SK-N-SH (cell line): ENCODE measurements around the gene ZNF682. TPM values are rescaled to one million over a fixed set of nuclear protein-coding genes. Genes with fewer than 3 reads are reported as not detected.

ENCODE experiments used
- CTCF ChIA-PET: fragments of 300-600, 350-600 bp; formaldehyde crosslinking; extraction: SDS; loops from one replicate; lab custom pipeline; 2021; lab: Yijun Ruan, JAX
- POLR2A ChIA-PET: fragments of 350-600 bp; sonication (Branson Sonifier 250); formaldehyde crosslinking; extraction: SDS; loops from one replicate; lab custom pipeline; 2020; ENCODE audit warnings: antibody characterized with exemption, inconsistent platforms; lab: Yijun Ruan, JAX
- DNase-seq: peaks from one replicate; pipeline ENCODE4 v3.0.0; 2012
- H2AFZ ChIP-seq: fragments of 200-600 bp; sonication (generic); 2 replicates; pipeline ENCODE4 v1.8.1; 2016; ENCODE audit warnings: antibody characterized with exemption, mild to moderate bottlenecking, low read depth
- H3F3A ChIP-seq: fragments of 200-600 bp; sonication (generic); replicated peaks from 2 replicates; pipeline ENCODE3; 2016; ENCODE audit warnings: antibody characterized with exemption, mild to moderate bottlenecking; ENCODE audit not compliant: insufficient read depth
- H3K27ac ChIP-seq, 2 experiments: fragments of 200-500 bp in 1 of 2; fragments of 200-600 bp in 1 of 2; sonication (Bioruptor generic) in 1 of 2; sonication (generic), shearing (Covaris generic) in 1 of 2; 2 replicates each; pipeline versions ENCODE4 v1.5.1 to v1.6.1; 2014 to 2016; ENCODE audit warnings: low read depth in 2 of 2, inconsistent platforms in 1 of 2, low read length in 1 of 2, mild to moderate bottlenecking in 1 of 2, mixed read lengths in 1 of 2
- H3K27me3 ChIP-seq: fragments of 200-600 bp; sonication (generic), shearing (Covaris generic); 2 replicates; pipeline ENCODE4 v1.6.1; 2016; ENCODE audit warnings: mixed run types; ENCODE audit not compliant: insufficient read depth
- H3K36me3 ChIP-seq, 2 experiments: fragments of 200-500 bp in 1 of 2; fragments of 200-600 bp in 1 of 2; sonication (Bioruptor generic) in 1 of 2; sonication (generic) in 1 of 2; replicated peaks in 1 of 2; 2 replicates each; pipeline versions ENCODE3 to v1.5.1; 2014 to 2016; ENCODE audit warnings: low read length in 1 of 2, mild to moderate bottlenecking in 1 of 2; ENCODE audit not compliant: insufficient read depth in 2 of 2, control insufficient read depth in 1 of 2
- H3K4me1 ChIP-seq, 2 experiments: fragments of 200-500 bp in 1 of 2; fragments of 200-600 bp in 1 of 2; sonication (Bioruptor generic) in 1 of 2; sonication (generic), shearing (Covaris generic) in 1 of 2; 2 replicates each; pipeline versions ENCODE4 v1.5.1 to v1.6.1; 2014 to 2016; ENCODE audit warnings: low read depth in 1 of 2, low read length in 1 of 2, mixed run types in 1 of 2; ENCODE audit not compliant: insufficient read depth in 2 of 2, control insufficient read depth in 1 of 2
- H3K4me2 ChIP-seq: fragments of 200-600 bp; sonication (generic), shearing (Covaris generic); 2 replicates; pipeline ENCODE4 v1.6.1; 2017; ENCODE audit warnings: mixed run types
- H3K4me3 ChIP-seq, 2 experiments: fragments of 200-500 bp in 1 of 2; fragments of 200-600 bp in 1 of 2; sonication (Bioruptor generic) in 1 of 2; sonication (generic), shearing (Covaris generic) in 1 of 2; 2 replicates each; pipeline versions ENCODE4 v1.5.1 to v1.8.1; 2014 to 2016; ENCODE audit warnings: low read depth in 2 of 2, inconsistent platforms in 1 of 2, low read length in 1 of 2, mild to moderate bottlenecking in 1 of 2, mixed read lengths in 1 of 2, moderate library complexity in 1 of 2
- H3K79me2 ChIP-seq: fragments of 200-600 bp; sonication (generic); 2 replicates; pipeline ENCODE4 v1.8.1; 2017; ENCODE audit warnings: mild to moderate bottlenecking; ENCODE audit not compliant: insufficient read depth
- H3K9ac ChIP-seq: fragments of 200-600 bp; sonication (generic); 2 replicates; pipeline ENCODE4 v1.6.1; 2017; ENCODE audit warnings: mixed run types
- H3K9me2 ChIP-seq: fragments of 200-600 bp; sonication (generic); 2 replicates; pipeline ENCODE4 v1.6.1; 2017; ENCODE audit warnings: mixed run types
- H3K9me3 ChIP-seq: fragments of 200-600 bp; sonication (generic); 2 replicates; pipeline ENCODE4 v1.6.1; 2017; ENCODE audit warnings: mixed run types, mild to moderate bottlenecking, moderate library complexity
- H4K20me1 ChIP-seq: fragments of 200-600 bp; sonication (generic); 2 replicates; pipeline ENCODE4 v1.6.1; 2017; ENCODE audit warnings: mild to moderate bottlenecking, mixed run types; ENCODE audit not compliant: insufficient read depth
- FOXJ3 ChIP-seq: sonication (generic); formaldehyde crosslinking; IDR thresholded peaks from 2 replicates; pipeline ENCODE4 v1.5.1; 2020; ENCODE audit warnings: mild to moderate bottlenecking, missing genetic modification reagents
- GABPA ChIP-seq: IDR thresholded peaks from 2 replicates; pipeline ENCODE4 v1.4.0; 2012; ENCODE audit warnings: low read depth, mild to moderate bottlenecking
- JUND ChIP-seq: IDR thresholded peaks from 2 replicates; pipeline ENCODE4 v1.4.0; 2012
- NRF1 ChIP-seq: IDR thresholded peaks from 2 replicates; pipeline ENCODE4 v1.6.1; 2012; ENCODE audit warnings: low read depth, mild to moderate bottlenecking, low read length
- POLR2AphosphoS5 ChIP-seq: IDR thresholded peaks from 2 replicates; pipeline ENCODE4 v1.6.1; 2012; ENCODE audit warnings: low read depth, low read length
- RXRA ChIP-seq: IDR thresholded peaks from 2 replicates; pipeline ENCODE4 v1.4.0; 2012; ENCODE audit warnings: low read depth, mild to moderate bottlenecking, borderline replicate concordance
- SIN3A ChIP-seq: IDR thresholded peaks from 2 replicates; pipeline ENCODE4 v1.6.1; 2012; ENCODE audit warnings: low read depth, mild to moderate bottlenecking, low read length, moderate library complexity, borderline replicate concordance
- SMC3 ChIP-seq: IDR thresholded peaks from 2 replicates; pipeline ENCODE4 v1.6.1; 2012; ENCODE audit warnings: low read depth, low read length, improper control_type of control experiment
- TAF1 ChIP-seq: IDR thresholded peaks from 2 replicates; pipeline ENCODE4 v1.6.1; 2012; ENCODE audit warnings: low read depth, mild to moderate bottlenecking, low read length, moderate library complexity, borderline replicate concordance
- USF2 ChIP-seq: fragments of 150-350 bp; IDR thresholded peaks from 2 replicates; pipeline ENCODE4 v1.6.1; 2017; ENCODE audit warnings: antibody characterized with exemption, low read length, low read depth, borderline replicate concordance
- ZBTB33 ChIP-seq: IDR thresholded peaks from 2 replicates; pipeline ENCODE4 v1.4.0; 2012; ENCODE audit warnings: low read depth, borderline replicate concordance
- WGBS: methylation state at CpG from one replicate; pipeline ENCODE4 v1.1.6; 2017; ENCODE audit warnings: low lambda C conversion rate; 5-methylcytosine and 5-hydroxymethylcytosine counted together
- polyA plus RNA-seq, 3 experiments: library from polyadenylated mRNA; depleted of rRNA; stranded (reverse); fragments of >200 nt; gene quantifications; 2 replicates each; pipeline ENCODE4 v1.2.3, GENCODE V29; 2012

ZNF682 gene
- polyA plus RNA-seq, 1 of the 3 experiments (the other 2 are of a cell fraction) = 1.7 TPM

- TF ChIP-seq GABPA (no peak), TAF1 (no peak), POLR2AphosphoS5 (no peak)
- TF ChIP-seq, all 33 proteins: peak for 0
These were observed 5.4 kb upstream of the ZNF682 start (continued) for GRCh38 chr19:20044663-20045062.

- POLR2A ChIA-PET = interaction anchor here (0.6 to 1.9 kb wide), 4 partner anchors 14 to 200 kb away, joined by 3 to 26 read pairs (median 5); partner anchors contain the start of gene ZNF90
- Histone ChIP-seq H3K79me2 (peaks cover 46% of the 10 kb centered on the region; the same call in 1 of the 2 replicates), H3K4me3 (peak overlapping the region; percentile 85 to 89), H3K9ac (peak overlapping the region; percentile 76), H4K20me1 (no peaks in the 10 kb centered on the region), H3K9me2 (no peaks in the 10 kb centered on the region), H3K27me3 (no peaks in the 10 kb centered on the region), H3K4me1 (peaks cover 0 to 5% of the 10 kb centered on the region in 2 experiments; a peak in 2 of 4 replicates), H3K27ac (peak overlapping the region; percentile 70 to 79; a peak in 3 of 4 replicates), H3K9me3 (no peaks in the 10 kb centered on the region), H3F3A (no peaks in the 10 kb centered on the region), H3K4me2 (peak overlapping the region; percentile 74), H3K36me3 (peaks cover 0 to 10% of the 10 kb centered on the region in 2 experiments), H2AFZ (peak overlapping the region; percentile 88; the same call in 1 of the 2 replicates)
- 2% methylated on average over 11 of the region's 26 CpGs for WGBS
- TF ChIP-seq TAF1 (no peak), NRF1 (peak; percentile 26; the same call in 1 of the 2 replicates)
- CTCF ChIA-PET = interaction anchor here (1.1 kb wide), 2 partner anchors 12 to 13 kb away, joined by 3 to 5 read pairs; no protein-coding TSS in a partner anchor
- no peak for DNase-seq
These were observed 725 bp downstream of the ZNF682 start for GRCh38 chr19:20038358-20039202.

- Histone ChIP-seq H3K9me3 (no peaks in the 10 kb centered on the region), H3K9ac (no peak overlapping the region), H3K4me3 (no peak overlapping the region), H3K9me2 (no peaks in the 10 kb centered on the region), H3F3A (no peaks in the 10 kb centered on the region), H3K79me2 (peaks cover 55% of the 10 kb centered on the region; the same call in 1 of the 2 replicates), H3K36me3 (peaks cover 0 to 15% of the 10 kb centered on the region in 2 experiments), H2AFZ (no peak overlapping the region), H4K20me1 (no peaks in the 10 kb centered on the region), H3K27ac (no peak overlapping the region), H3K27me3 (no peaks in the 10 kb centered on the region), H3K4me2 (no peak overlapping the region), H3K4me1 (peaks cover 0 to 5% of the 10 kb centered on the region in 2 experiments; a peak in 2 of 4 replicates)
- no peak for DNase-seq
- no peak for TF ChIP-seq ZBTB33
- TF ChIP-seq GABPA = no peak
- TF ChIP-seq SMC3 = no peak
- TF ChIP-seq RXRA = no peak
- no peak for TF ChIP-seq FOXJ3 (CRISPR knock-in tag)
- no peak for TF ChIP-seq USF2
- TF ChIP-seq SIN3A = no peak
- no peak for TF ChIP-seq JUND
- no peak for TF ChIP-seq NRF1
- POLR2A ChIA-PET = no interaction called here
- 90% methylated on average over 5 of the region's 5 CpGs for WGBS
- CTCF ChIA-PET = no interaction called here
These were observed 3.4 kb downstream of the ZNF682 start for GRCh38 chr19:20035935-20036334.
